Left lung (tissue), 10 donors: Measurements from ENCODE around the gene BMPR1A. TPM values are rescaled to one million over a fixed set of nuclear protein-coding genes. Genes with fewer than 3 reads are reported as not detected.
A peak's percentile ranks its signal among the peaks of the same experiment; 100 is the strongest.

Experiments
- ATAC-seq: fragments of 200-7000 bp; cut with Tn5 transposase; one replicate; pipeline ENCODE4 v1.9.1; 2020; ENCODE audit warnings: moderate library complexity
- DNase-seq, 4 donors: peaks; one replicate each; pipeline ENCODE4 v3.0.0-alpha.2; 2013 to 2020
- H3K27ac ChIP-seq, 2 donors: fragments of 200-600 bp; sonication (generic) in 1 of 2; one replicate each; pipeline versions ENCODE4 v1.5.0 to v1.8.0; 2020 to 2021
- H3K27me3 ChIP-seq, 2 donors: fragments of 200-600 bp; sonication (generic) in 1 of 2; one replicate each; pipeline versions ENCODE4 v1.5.0 to v1.8.0; 2020 to 2021
- H3K36me3 ChIP-seq, 2 donors: fragments of 200-600 bp; sonication (generic) in 1 of 2; one replicate each; pipeline versions ENCODE4 v1.5.0 to v1.8.0; 2020 to 2021
- H3K4me1 ChIP-seq, 2 donors: fragments of 200-600 bp; one replicate each; pipeline ENCODE4 v1.8.0; 2021
- H3K4me3 ChIP-seq, 2 donors: fragments of 200-600 bp; sonication (generic) in 1 of 2; one replicate each; pipeline versions ENCODE4 v1.5.0 to v1.8.0; 2020 to 2021; ENCODE audit warnings: mild to moderate bottlenecking in 1 of 2
- H3K9me3 ChIP-seq, 2 donors: fragments of 200-600 bp; sonication (generic) in 1 of 2; one replicate each; pipeline versions ENCODE4 v1.5.0 to v1.8.0; 2020 to 2021
- intact Hi-C, 2 donors: fragments of 100-400 bp; cut with DNase I; formaldehyde crosslinking; loops; one replicate each; pipeline versions ENCODE4 v1.11.2 to v1.14.2; 2022
- polyA plus RNA-seq, 6 donors: library from polyadenylated mRNA; unstranded; fragments of 120-200 nt; gene quantifications; one replicate each; pipeline ENCODE4 v1.2.1, GENCODE V29; 2013; ENCODE audit not compliant: insufficient read length in 6 of 6
- total RNA-seq, 2 donors: library from RNA; stranded (reverse); fragmentation: NEBNext Ultra II Directional; extraction: Animal tissue kit (Norgen Biotek cat#: 25700); gene quantifications; one replicate each; pipeline ENCODE4 v1.2.1, GENCODE V29; 2021
- TF ChIP-seq, protein P1 (sequence below), 2 donors: fragments of 200-600 bp; sonication (generic) in 1 of 2; IDR thresholded peaks; one replicate each; pipeline versions ENCODE4 v1.5.0 to v1.8.0; 2021; ENCODE audit warnings: antibody characterized with exemption in 2 of 2
- donor health status: DM: no; HTN: yes; CAD: no.
- donor health status: DM: no; HTN: no; CAD: no.

The BMPR1A gene
- total and polyA plus RNA-seq, 8 donors: 33.4 to 87.2 (median 72.9) TPM

DNA sequence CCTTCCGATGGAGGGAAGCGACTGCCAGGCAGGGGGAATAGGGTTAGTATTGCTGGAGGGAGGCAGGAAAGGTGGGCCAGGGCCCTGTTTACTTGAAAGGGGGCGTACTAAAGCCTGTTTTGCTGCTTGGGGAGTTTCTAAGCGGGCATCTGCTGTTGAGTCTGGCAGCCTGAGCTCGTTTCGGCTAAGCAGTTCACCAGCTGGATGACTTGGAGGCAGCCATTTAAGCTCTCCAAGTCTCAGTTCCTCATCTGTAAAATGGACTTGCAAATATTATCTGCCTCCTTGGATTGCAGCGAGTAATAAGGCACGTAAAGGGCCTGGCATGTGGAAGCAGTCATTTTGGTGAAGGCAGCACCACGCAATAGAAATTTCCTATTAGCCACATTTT, 44.1 kb upstream of the BMPR1A start:
- TF ChIP-seq, protein P1, sequence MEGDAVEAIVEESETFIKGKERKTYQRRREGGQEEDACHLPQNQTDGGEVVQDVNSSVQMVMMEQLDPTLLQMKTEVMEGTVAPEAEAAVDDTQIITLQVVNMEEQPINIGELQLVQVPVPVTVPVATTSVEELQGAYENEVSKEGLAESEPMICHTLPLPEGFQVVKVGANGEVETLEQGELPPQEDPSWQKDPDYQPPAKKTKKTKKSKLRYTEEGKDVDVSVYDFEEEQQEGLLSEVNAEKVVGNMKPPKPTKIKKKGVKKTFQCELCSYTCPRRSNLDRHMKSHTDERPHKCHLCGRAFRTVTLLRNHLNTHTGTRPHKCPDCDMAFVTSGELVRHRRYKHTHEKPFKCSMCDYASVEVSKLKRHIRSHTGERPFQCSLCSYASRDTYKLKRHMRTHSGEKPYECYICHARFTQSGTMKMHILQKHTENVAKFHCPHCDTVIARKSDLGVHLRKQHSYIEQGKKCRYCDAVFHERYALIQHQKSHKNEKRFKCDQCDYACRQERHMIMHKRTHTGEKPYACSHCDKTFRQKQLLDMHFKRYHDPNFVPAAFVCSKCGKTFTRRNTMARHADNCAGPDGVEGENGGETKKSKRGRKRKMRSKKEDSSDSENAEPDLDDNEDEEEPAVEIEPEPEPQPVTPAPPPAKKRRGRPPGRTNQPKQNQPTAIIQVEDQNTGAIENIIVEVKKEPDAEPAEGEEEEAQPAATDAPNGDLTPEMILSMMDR (IDR thresholded peaks at IDR 0.05): no peak
- H3K27me3 ChIP-seq: peaks cover 0 to 32% of the 10 kb centered on the region in 2 donors
- no peak for DNase-seq
- no peaks in the 10 kb centered on the region for H3K36me3 ChIP-seq
- H3K4me3 ChIP-seq: peak overlapping the region; percentile 54 to 65
- H3K9me3 ChIP-seq: no peaks in the 10 kb centered on the region
- peak overlapping the region; percentile 91 to 94 for H3K27ac ChIP-seq
- no peak for ATAC-seq
- intact Hi-C loops: no loop called here
- peaks cover 5 to 10% of the 10 kb centered on the region in 2 donors for H3K4me1 ChIP-seq

DNA sequence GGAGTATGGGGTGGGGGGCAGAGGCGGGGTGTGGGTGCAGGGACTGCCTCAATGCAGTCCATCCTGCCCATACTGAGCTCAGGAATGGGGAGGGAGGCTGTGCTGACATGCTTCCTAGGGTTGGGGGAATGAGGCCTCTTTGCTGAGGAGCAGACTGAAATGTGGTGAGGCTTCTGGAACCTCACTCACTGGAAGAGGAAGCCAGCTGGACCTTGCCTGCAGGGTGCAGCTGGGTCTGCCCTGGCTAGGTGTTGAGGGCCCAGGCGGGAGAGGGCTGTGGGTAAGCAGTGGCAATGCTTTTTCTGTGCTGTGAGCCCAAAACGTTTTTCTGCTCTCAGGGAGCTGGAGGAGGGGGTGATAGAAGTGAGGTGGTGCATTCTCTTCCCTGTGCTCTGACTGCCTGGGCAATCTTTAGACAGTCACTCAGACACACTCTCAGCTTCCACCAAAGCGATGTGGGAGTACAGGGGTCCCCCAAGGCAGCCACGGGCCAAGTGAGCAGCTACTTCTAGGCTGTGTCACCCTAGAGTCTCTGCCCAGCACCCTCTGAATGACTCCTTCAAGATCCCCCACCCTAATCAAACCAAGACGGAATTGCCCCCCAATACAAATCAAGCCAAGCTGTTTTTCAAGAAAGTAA, 41.1 kb upstream of the BMPR1A start:
- DNase-seq (no peak), ATAC-seq (no peak)
- Histone ChIP-seq H3K27me3 (peaks cover 0 to 23% of the 10 kb centered on the region in 2 donors), H3K4me3 (no peak overlapping the region), H3K36me3 (no peaks in the 10 kb centered on the region), H3K9me3 (no peaks in the 10 kb centered on the region), H3K4me1 (peaks cover 5 to 10% of the 10 kb centered on the region in 2 donors), H3K27ac (no peak overlapping the region)
- TF ChIP-seq, protein P1 (IDR thresholded peaks at IDR 0.05): no peak
- intact Hi-C loops: no loop called here

DNA sequence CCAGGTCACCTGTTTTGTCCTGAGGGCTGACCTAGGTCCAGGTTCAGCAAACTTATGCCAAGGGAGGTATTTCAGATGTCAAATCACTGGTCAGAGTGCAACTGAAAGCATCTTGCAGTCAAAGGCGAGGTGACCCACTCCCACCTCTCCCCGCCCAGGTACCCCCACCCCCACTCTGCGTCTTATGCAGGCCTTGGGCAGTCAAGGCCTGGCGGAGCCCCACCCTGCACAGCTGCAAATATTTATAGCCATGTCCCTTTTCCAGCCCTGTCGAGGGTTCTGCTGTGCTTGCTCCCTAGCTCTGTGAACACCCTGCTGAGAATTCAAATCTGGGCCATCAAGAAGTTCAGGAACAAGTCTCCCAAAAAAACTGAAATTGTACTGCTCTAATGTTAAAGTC, 40.6 kb upstream of the BMPR1A start:
- Histone ChIP-seq H3K27ac (no peak overlapping the region), H3K4me3 (no peak overlapping the region), H3K36me3 (no peaks in the 10 kb centered on the region), H3K9me3 (no peaks in the 10 kb centered on the region), H3K27me3 (peaks cover 0 to 17% of the 10 kb centered on the region in 2 donors), H3K4me1 (peaks cover 2 to 10% of the 10 kb centered on the region in 2 donors)
- DNase-seq: no peak
- ATAC-seq: no peak
- intact Hi-C loops: no loop called here
- TF ChIP-seq, protein P1 (IDR thresholded peaks at IDR 0.05): no peak

DNA sequence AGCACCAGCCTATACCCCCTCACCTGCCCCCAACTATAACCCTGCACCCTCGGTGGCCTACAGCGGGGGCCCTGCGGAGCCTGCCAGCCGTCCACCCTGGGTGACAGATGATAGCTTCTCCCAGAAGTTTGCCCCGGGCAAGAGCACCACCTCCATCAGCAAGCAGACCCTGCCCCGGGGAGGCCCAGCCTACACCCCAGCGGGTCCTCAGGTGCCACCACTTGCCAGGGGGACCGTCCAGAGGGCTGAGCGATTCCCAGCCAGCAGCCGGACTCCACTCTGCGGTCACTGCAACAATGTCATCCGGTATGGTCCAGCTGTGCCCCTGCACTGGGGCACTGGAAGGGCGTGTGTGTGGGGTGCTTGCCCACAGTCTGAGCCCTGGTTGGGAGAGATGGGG, 40.0 kb upstream of the BMPR1A start:
- Histone ChIP-seq H3K27me3 (peaks cover 0 to 17% of the 10 kb centered on the region in 2 donors), H3K27ac (no peak overlapping the region), H3K4me3 (no peak overlapping the region), H3K9me3 (no peaks in the 10 kb centered on the region), H3K4me1 (peaks cover 0 to 10% of the 10 kb centered on the region in 2 donors), H3K36me3 (no peaks in the 10 kb centered on the region)
- TF ChIP-seq, protein P1 (IDR thresholded peaks at IDR 0.05): no peak
- no peak for ATAC-seq
- intact Hi-C loops: no loop called here
- no peak for DNase-seq

DNA sequence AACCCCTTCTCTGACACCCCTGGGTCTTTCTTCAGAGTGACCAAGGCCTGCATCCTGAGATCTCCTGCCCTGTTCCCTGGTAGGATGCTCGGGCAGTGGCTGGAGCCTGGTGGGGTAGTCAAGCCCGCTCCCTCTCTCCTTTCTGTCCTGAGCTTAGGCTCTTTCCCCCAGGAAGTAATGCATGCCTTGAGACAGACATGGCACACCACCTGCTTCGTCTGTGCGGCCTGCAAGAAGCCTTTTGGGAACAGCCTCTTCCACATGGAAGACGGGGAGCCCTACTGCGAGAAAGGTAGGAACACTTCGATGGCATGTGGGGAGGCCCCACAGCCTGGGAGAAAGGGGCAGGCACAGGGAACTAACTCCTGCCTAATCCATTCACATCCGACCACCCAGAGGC, 37.9 kb upstream of the BMPR1A start:
- TF ChIP-seq, protein P1 (IDR thresholded peaks at IDR 0.05): no peak
- intact Hi-C loops: no loop called here
- Histone ChIP-seq H3K9me3 (no peaks in the 10 kb centered on the region), H3K27ac (no peak overlapping the region), H3K4me3 (no peak overlapping the region), H3K4me1 (no peaks in the 10 kb centered on the region), H3K27me3 (peaks cover 0 to 21% of the 10 kb centered on the region in 2 donors), H3K36me3 (no peaks in the 10 kb centered on the region)
- ATAC-seq (no peak), DNase-seq (no peak)
